HEK293T (cell line): ENCODE measurements around the gene DNASE2.
"Not testable (repeated sequence)": the region's sequence is repeated elsewhere in the genome, so short reads cannot be mapped to it uniquely, and the experiment has no call there.

ENCODE experiments used
- CTCF ChIA-PET: fragments of 350-600 bp; formaldehyde crosslinking; extraction: SDS; loops from one replicate; lab custom pipeline; 2021; ENCODE audit warnings: antibody characterized with exemption, inconsistent platforms; lab: Yijun Ruan, JAX
- POLR2A ChIA-PET: fragments of 350-600 bp; formaldehyde crosslinking; extraction: SDS; loops from one replicate; lab custom pipeline; 2020; ENCODE audit warnings: antibody characterized with exemption, inconsistent platforms; lab: Yijun Ruan, JAX
- DNase-seq: peaks from one replicate; pipeline ENCODE4 v3.0.0; 2012; ENCODE audit warnings: mixed read lengths; ENCODE audit errors: extremely low spot score
- ARNT ChIP-seq: fragments of 450-650 bp; IDR thresholded peaks from 2 replicates; pipeline ENCODE4 v1.6.1; 2017; ENCODE audit warnings: mild to moderate bottlenecking
- BHLHE40 ChIP-seq: fragments of 450-650 bp; IDR thresholded peaks from 2 replicates; pipeline ENCODE4 v1.6.1; 2016; ENCODE audit warnings: mild to moderate bottlenecking, moderate library complexity, borderline replicate concordance
- CTBP1 ChIP-seq: fragments of 450-650 bp; IDR thresholded peaks from 2 replicates; pipeline ENCODE4 v1.6.1; 2016; ENCODE audit warnings: borderline replicate concordance
- ELF4 ChIP-seq: fragments of 450-650 bp; IDR thresholded peaks from 2 replicates; pipeline ENCODE4 v1.6.1; 2017; ENCODE audit warnings: antibody characterized with exemption
- FOXA1 ChIP-seq: fragments of 450-650 bp; IDR thresholded peaks from 2 replicates; pipeline ENCODE4 v1.6.1; 2016; ENCODE audit warnings: mild to moderate bottlenecking
- FOXK2 ChIP-seq: fragments of 450-650 bp; IDR thresholded peaks from 2 replicates; pipeline ENCODE4 v1.6.1; 2016; ENCODE audit warnings: mild to moderate bottlenecking
- FOXM1 ChIP-seq: fragments of 450-650 bp; IDR thresholded peaks from 2 replicates; pipeline ENCODE4 v1.6.1; 2017; ENCODE audit warnings: mild to moderate bottlenecking, borderline replicate concordance
- HDGF ChIP-seq: fragments of 450-650 bp; IDR thresholded peaks from 2 replicates; pipeline ENCODE4 v1.6.1; 2017; ENCODE audit warnings: antibody characterized with exemption, borderline replicate concordance
- L3MBTL2 ChIP-seq: fragments of 450-650 bp; conservative IDR thresholded peaks from 2 replicates; pipeline ENCODE4 v1.6.1; 2016; ENCODE audit warnings: mild to moderate bottlenecking
- LEF1 ChIP-seq: fragments of 450-650 bp; IDR thresholded peaks from 2 replicates; pipeline ENCODE4 v1.6.1; 2017; ENCODE audit warnings: mild to moderate bottlenecking, borderline replicate concordance
- NFRKB ChIP-seq: fragments of 450-650 bp; IDR thresholded peaks from 2 replicates; pipeline ENCODE4 v1.6.1; 2016; ENCODE audit warnings: mild to moderate bottlenecking, moderate library complexity
- PKNOX1 ChIP-seq: fragments of 450-650 bp; IDR thresholded peaks from 2 replicates; pipeline ENCODE4 v1.6.1; 2016
- SP1 ChIP-seq: fragments of 450-650 bp; IDR thresholded peaks from 2 replicates; pipeline ENCODE4 v1.6.1; 2017
- SUZ12 ChIP-seq: fragments of 450-650 bp; IDR thresholded peaks from 2 replicates; pipeline ENCODE4 v1.6.1; 2016; ENCODE audit warnings: mild to moderate bottlenecking
- TARDBP ChIP-seq: fragments of 450-650 bp; IDR thresholded peaks from 2 replicates; pipeline ENCODE4 v1.6.1; 2016
- ZNF384 ChIP-seq: fragments of 450-650 bp; IDR thresholded peaks from 2 replicates; pipeline ENCODE4 v1.6.1; 2016

Gene DNASE2

GRCh38 chr19:12921047-12921446, 39.8 kb upstream of the DNASE2 start:
- no peak for TF ChIP-seq ELF4
- TF ChIP-seq LEF1, result no peak
- no peak for TF ChIP-seq TARDBP
- no peak for TF ChIP-seq L3MBTL2
- ChIA-PET CTCF (no interaction called here), POLR2A (interaction anchor here (0.9 to 3.3 kb wide), 4 partner anchors 9 to 30 kb away, joined by 3 to 12 read pairs (median 8); partner anchors contain the start of genes CALR, FARSA and GCDH)
- DNase-seq, result no peak

GRCh38 chr19:12918253-12918652, 37.0 kb upstream of the DNASE2 start:
- ChIA-PET POLR2A (no interaction called here), CTCF (interaction anchor here (0.5 kb wide), 1 partner anchor 49 kb away, joined by 3 read pairs; no protein-coding TSS in a partner anchor)
- no peak for DNase-seq
- TF ChIP-seq SUZ12, result no peak
- no peak for TF ChIP-seq PKNOX1
- TF ChIP-seq ELF4, result no peak
- no peak for TF ChIP-seq SP1

DNA sequence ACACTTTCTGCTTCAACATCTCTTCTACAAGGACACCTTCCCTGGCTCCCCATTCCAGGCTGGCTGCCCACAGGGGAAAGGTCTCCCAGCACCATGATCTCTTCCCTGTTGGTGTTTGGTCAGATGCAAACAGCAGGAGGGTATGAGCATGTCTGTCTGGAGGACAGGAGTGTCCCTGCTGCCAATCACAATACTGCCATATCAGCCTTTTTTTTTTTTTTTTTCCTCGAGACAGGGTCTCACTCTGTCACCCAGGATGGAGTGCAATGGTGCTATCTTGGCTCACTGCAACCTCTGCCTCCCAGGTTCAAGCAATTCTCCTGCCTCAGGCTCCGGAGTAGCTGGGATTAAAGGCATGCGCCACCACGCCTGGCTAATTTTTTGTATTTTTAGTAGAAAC, 34.6 kb upstream of the DNASE2 start:
- CTCF ChIA-PET, POLR2A ChIA-PET, DNase-seq: not testable (repeated sequence)
- 0 out of 2 replicates have a peak, but pooled peaks have one; percentile 28 for TF ChIP-seq PKNOX1

- no peak for DNase-seq
- POLR2A ChIA-PET, result interaction anchor here (0.9 to 2.1 kb wide), 9 partner anchors 19 to 191 kb away, joined by 3 to 12 read pairs (median 4); partner anchors contain the start of genes CALR, DNASE2, FARSA and GCDH
These were observed 32.8 kb upstream of the DNASE2 start for GRCh38 chr19:12913851-12914690.

DNA sequence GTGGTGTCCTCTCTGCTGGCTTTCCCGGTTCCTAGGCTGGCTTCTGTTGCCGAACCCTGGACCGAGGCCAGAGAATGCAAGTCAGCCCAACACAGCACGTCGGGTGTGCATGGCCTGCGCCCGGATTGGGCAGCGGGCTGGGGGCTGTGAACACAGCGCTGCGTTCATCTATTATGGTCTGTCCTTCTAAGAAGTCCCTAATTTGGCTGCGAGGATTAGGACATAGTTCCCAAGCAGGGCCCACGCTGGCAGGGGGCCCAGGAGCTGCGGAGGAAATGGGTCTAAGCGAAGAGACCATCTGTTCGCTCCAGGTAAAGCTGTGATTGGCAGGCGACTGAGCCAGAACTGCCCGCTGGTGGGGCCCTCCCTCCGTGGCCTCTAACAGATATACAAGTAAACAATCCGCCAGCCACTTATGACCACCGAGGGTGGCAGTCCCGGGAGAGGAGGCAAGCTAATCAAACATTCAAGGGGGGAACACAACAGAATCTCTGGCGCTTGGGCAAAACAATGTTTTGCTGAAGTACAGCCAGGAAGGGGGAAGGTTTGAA, 31.8 kb upstream of the DNASE2 start:
- peak; percentile 96 for TF ChIP-seq PKNOX1
- no peak for TF ChIP-seq TARDBP
- DNase-seq, result peak; percentile 45
- POLR2A ChIA-PET, result interaction anchor here (0.6 to 2.1 kb wide), 10 partner anchors 15 to 190 kb away, joined by 3 to 12 read pairs (median 4); partner anchors contain the start of genes CALR, DNASE2, FARSA and GCDH
- CTCF ChIA-PET, result interaction anchor here (0.7 to 1.0 kb wide), 2 partner anchors 52 to 54 kb away, joined by 3 to 4 read pairs; no protein-coding TSS in a partner anchor

More at GRCh38 chr19:12913851-12914690, 32.8 kb upstream of the DNASE2 start:
- CTCF ChIA-PET, result interaction anchor here (0.6 to 1.0 kb wide), 4 partner anchors 32 to 55 kb away, joined by 3 to 4 read pairs (median 3); no protein-coding TSS in a partner anchor
- no peak for TF ChIP-seq SUZ12

DNA sequence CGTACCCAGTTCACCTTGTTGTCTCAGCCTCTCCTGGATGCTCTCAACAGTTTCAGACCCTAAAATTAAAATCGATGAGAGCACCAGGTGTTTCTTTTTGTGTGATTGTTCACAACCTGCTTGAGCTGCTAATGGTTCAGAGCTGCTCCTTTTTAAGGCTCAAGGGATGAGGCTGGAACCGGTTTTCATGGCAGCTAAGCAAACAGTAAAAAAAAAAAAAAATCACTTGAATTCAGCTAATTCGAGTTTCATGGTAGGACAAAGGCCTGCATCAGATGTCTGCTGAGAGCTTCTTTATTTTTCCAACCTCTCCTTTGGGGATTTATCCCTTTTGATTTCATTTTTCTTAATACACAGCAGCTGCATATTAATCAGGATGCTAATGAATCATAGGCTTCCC, 31.3 kb upstream of the DNASE2 start:
- TF ChIP-seq TARDBP (no peak), FOXM1 (no peak), ELF4 (no peak), CTBP1 (no peak)
- no peak for DNase-seq
- ChIA-PET CTCF (no interaction called here), POLR2A (interaction anchor here (0.6 to 2.1 kb wide), 9 partner anchors 14 to 43 kb away, joined by 3 to 12 read pairs (median 3); partner anchors contain the start of genes CALR, DNASE2, FARSA and GCDH)

DNA sequence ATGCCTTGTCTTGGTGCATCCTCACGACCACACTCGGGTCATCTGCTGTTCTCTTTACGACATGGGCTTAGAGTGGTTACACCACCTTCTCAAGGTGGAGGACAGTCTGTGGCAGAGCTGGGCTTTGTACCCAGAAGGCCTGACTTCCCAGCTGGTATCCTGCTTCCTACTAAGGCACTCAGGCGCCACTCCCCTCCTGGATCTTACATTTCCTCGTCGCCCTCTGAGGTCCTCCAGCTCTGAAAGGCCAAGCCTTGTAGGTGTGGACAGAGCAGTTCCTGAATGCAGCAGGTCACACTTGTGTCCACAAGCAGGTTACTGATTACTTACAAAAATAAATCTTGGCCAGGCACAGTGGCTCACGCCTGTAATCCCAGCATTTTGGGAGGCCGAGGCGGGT, 25.9 kb upstream of the DNASE2 start:
- ChIA-PET POLR2A (interaction anchor here (0.8 kb wide), 1 partner anchor 23 kb away, joined by 3 read pairs; no protein-coding TSS in a partner anchor), CTCF (interaction anchor here (0.6 kb wide), 1 partner anchor 118 kb away, joined by 3 read pairs; no protein-coding TSS in a partner anchor)
- no peak for DNase-seq
- TF ChIP-seq SUZ12 (no peak), CTBP1 (no peak), ELF4 (no peak), PKNOX1 (no peak), HDGF (no peak), NFRKB (no peak), ZNF384 (no peak), TARDBP (no peak), FOXM1 (no peak), SP1 (no peak), ARNT (no peak), FOXK2 (no peak), L3MBTL2 (no peak), LEF1 (no peak), BHLHE40 (no peak), FOXA1 (no peak)
